ENCODE data around the gene MVK.

MVK gene

GRCh38 chr12:109560867-109561710 lies 12.5 kb upstream of the MVK start:
- no peak for TF ChIP-seq CTCF (IDR thresholded peaks at IDR 0.05; ENCODE audit: control insufficient read depth, insufficient read depth, low read depth, low read length, missing control alignments)
- DNase-seq (ENCODE audit: low read depth) = no peak
- H3K4me3 ChIP-seq (ENCODE audit: control insufficient read depth, low read depth, low read length) = no peak overlapping the region

- TF ChIP-seq CTCF (IDR thresholded peaks at IDR 0.05; ENCODE audit: control insufficient read depth, insufficient read depth, low read depth, low read length, missing control alignments) = no peak
- no peak for DNase-seq (ENCODE audit: low read depth)
- H3K4me3 ChIP-seq (ENCODE audit: control insufficient read depth, low read depth, low read length) = no peak overlapping the region
These were observed 11.9 kb upstream of the MVK start for GRCh38 chr12:109561711-109562030.

DNA sequence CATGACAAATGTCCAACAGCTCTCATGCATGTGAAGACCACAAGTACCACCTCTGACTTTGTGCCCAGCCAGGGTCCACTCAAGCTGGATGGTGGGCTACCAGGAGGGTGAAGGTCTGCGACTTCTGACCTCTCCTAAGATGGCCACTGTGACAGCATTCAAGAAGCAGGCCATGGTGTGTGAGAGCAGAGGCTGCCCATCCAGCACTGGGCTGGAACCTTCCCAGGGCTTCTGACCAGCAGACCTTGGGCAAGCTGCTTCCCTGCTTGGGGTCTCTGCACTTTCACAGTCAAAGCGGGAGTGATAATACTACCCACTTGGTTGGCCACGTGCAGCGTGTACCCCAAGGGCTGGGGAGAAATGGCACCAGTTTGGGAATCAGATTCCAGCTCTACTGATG lies 10.7 kb upstream of the MVK start:
- no peak for DNase-seq (ENCODE audit: low read depth)
- TF ChIP-seq CTCF (IDR thresholded peaks at IDR 0.05; ENCODE audit: control insufficient read depth, insufficient read depth, low read depth, low read length, missing control alignments) = no peak
- H3K4me3 ChIP-seq (ENCODE audit: control insufficient read depth, low read depth, low read length) = no peak overlapping the region

DNA sequence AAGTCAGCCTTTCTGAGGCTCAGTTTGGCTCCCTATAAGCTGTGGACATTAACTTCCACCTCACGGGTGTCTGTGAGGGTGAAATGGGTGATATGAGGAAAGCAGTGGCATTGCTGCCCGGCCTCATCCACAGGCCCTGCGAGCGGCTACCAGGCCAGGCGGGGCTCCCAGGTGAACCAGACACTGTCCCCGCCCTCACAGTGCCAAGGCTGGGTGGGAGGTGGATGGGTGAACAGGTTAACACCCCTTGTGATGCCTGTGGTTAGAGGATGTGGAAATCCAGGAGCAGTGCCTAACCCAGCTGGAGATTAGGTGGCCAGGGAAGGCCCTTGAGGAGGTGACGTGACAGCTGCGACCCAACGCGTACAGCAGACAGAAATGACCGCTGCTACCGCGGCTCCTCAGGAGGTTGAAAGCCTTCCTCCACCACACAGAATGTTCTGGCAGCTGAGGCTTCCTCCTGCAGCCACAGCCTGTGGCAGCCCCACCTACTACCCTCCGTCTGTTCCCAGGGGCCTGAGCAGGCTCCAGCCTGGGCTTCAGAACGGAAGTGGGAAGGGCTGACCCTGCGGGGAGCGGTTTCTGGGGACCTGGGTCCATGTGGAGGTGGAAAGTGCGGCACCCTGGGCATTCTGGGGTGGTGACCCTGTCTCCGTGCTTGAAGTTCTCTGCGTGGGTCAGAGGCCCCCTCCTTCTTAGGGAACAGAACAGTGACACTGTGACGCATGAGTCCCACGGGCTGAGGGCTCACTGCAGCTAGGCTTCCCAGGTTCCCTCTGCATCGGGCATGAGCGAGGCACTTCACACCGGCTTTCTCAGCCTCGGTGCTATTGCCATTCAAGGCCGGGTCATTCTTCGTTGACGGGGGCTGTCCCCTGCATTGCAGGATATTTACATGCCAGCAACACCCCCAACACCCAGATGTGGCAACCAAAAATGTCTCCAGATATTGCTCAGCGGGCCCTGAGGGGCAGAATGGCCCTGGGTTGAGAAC lies 10.0 kb upstream of the MVK start:
- TF ChIP-seq CTCF (IDR thresholded peaks at IDR 0.05; ENCODE audit: control insufficient read depth, insufficient read depth, low read depth, low read length, missing control alignments) = no peak
- no peak overlapping the region for H3K4me3 ChIP-seq (ENCODE audit: control insufficient read depth, low read depth, low read length)
- no peak for DNase-seq (ENCODE audit: low read depth)

DNA sequence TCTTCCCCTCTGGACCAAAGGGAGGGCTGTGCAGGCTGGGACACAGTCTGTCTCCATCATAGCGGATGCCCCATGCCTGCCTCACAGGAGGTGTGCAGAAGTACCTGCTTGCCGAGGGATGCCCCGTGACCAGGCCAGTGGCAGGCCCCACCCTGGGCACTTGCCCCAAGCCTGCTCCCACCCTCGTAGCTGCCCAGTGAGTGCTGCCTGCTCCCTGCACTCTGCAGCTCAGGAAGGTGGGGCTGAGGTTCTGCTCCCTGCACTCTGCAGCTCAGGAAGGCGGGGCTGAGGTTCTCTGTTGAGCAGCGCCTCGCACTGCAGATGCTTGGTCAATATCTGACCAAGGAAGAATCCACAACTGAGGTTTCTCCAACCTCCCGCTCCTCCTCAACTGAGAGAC lies 7.2 kb upstream of the MVK start:
- H3K4me3 ChIP-seq (ENCODE audit: control insufficient read depth, low read depth, low read length) = no peak overlapping the region
- no peak for TF ChIP-seq CTCF (IDR thresholded peaks at IDR 0.05; ENCODE audit: control insufficient read depth, insufficient read depth, low read depth, low read length, missing control alignments)
- no peak for DNase-seq (ENCODE audit: low read depth)

GRCh38 chr12:109567296-109567695 lies 6.3 kb upstream of the MVK start:
- no peak for TF ChIP-seq CTCF (IDR thresholded peaks at IDR 0.05; ENCODE audit: control insufficient read depth, insufficient read depth, low read depth, low read length, missing control alignments)
- no peak for DNase-seq (ENCODE audit: low read depth)
- H3K4me3 ChIP-seq (ENCODE audit: control insufficient read depth, low read depth, low read length) = no peak overlapping the region

Data from AG09309 (cell line).